NCI-H748 treated with DMSO at 0.1 percent for 48 hours (cell line): Measurements from ENCODE around the gene TMEM218.
"Not testable (repeated sequence)": the region's sequence is repeated elsewhere in the genome, so short reads cannot be mapped to it uniquely, and the experiment has no call there.

Experiments
- DNase-seq: peaks from one replicate; lab custom pipeline; 2025; lab: John Stamatoyannopoulos, UW

Gene TMEM218

DNA sequence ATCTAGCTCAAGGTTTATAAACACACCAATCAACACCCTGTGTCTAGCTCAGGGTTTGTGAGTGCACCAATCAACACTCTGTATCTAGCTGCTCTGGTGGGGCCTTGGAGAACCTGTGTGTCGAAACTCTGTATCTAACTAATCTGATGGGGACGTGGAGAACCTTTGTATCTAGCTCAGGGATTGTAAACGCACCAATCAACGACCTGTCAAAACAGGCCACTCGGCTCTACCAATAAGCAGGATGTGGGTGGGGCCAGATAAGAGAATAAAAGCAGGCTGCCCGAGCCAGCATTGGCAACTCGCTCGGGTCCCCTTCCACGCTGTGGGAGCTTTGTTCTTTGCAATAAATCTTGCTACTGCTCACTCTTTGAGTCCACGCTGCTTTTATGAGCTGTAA, 21.3 kb downstream of the TMEM218 start:
- DNase-seq, result not testable (repeated sequence)

DNA sequence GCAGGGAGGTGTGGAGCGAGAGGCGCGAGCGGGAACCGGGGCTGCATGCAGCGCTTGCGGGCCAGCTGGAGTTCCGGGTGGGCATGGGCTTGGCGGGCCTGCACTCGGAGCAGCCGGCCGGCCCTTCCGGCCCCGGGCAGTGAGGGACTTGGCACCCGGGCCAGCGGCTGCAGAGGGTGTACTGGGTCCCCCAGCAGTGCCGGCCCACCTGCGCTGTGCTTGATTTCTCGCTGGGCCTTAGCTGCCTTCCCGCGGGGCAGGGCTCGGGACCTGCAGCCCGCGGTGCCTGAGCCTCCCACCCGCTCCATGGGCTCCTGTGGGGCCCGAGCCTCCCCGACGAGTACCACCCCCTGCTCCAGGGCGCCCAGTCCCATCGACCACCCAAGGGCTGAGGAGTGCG, 21.9 kb downstream of the TMEM218 start:
- DNase-seq, result not testable (repeated sequence)

DNA sequence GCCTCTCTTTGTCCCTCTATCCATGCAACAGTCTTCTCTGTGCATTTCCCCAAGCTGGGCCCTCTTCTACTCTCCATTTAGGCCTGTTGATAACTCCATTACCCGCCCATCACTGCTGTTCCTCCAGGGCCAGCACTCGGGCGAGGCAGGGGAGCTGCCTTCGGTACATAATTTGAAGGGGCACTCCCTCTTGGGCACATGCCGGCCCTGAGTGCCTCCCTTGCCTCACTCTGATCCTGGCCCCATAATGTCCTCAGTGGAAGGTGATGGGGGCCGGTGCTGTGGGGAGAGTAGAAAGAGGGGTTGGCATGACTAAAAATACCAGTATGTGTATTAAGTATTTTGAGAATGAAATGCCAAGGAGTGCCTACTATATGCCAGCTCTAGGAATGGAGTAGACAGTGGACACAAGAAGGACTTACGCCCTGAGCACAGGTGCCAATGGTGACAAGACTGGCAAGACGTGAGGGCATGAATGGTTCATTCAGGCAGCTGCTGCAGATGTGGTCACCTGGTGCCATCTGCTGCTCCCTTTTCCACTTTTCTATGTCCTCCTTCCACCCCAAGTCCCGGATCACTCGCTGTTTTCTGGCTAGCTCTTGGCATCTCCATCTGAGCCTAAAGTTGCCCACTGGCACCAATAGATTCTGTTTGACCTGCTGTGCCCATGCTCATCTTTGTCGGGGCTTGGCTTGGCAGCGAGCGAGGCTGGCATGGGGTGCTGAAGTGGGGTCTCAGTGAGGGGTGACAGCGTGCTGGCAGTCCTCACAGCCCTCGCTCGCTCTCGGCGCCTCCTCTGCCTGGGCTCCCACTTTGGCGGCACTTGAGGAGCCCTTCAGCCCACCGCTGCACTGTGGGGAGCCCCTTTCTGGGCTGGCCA, 22.6 kb downstream of the TMEM218 start:
- DNase-seq, result no peak

DNA sequence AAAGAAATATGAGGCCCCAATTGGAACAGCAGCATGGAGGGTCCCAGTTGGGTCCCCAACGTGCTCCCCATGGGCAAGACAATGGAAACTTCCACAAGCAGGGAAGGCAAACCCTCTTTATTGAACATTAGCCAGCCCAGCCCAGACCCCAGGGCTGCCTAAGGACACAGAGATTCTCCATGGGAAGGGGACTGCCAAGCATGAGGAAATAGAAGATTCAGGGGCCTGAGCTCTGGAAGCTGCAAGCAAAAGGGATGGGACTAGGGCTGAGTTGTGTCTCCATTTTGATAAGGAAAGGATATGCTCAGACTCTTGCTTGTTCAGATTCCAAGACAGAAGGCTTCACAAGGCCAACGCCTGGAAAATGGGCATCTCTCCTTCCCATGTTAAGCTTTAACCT, 23.3 kb downstream of the TMEM218 start:
- no peak for DNase-seq

- DNase-seq, result no peak
Measured at GRCh38 chr11:125086633-125087296, 24.7 kb downstream of the TMEM218 start.

DNA sequence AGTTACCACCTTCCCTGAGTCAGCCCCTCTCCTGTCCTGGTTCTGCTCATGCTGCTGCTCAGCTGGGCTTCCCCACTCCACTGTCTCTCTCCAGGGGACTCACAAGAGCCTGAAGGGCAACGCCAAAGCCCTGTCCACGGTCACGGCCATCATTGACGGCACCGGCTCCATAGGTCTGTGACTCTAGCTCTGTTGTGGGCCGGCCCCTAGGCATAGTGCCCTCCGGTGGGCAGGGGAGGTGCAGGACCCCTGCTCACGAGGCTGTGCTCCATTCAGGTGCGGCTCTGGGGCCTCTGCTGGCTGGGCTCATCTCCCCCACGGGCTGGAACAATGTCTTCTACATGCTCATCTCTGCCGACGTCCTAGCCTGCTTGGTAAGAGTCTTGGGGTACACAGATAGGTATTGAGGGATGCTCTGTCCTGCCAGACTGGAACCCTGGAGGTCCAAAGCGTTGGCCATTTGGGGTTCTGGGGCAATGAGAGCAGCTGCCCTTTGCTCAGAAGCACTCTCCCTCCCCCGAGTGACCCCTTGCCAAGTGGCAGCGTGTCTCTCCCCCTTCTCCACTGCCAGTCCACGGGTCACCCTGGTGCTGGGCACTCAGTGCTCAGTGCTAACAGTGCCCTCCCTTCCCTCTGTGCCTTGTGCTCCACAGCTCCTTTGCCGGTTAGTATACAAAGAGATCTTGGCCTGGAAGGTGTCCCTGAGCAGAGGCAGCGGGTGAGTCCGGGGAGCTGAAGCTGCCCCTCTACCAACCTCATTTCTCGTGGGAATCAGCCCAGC, 25.9 kb downstream of the TMEM218 start:
- no peak for DNase-seq

- no peak for DNase-seq
Measured at GRCh38 chr11:125084761-125085231, 26.6 kb downstream of the TMEM218 start.

- no peak for DNase-seq
Measured at GRCh38 chr11:125084057-125084416, 27.4 kb downstream of the TMEM218 start.

- no peak for DNase-seq
Measured at GRCh38 chr11:125083312-125084056, 27.9 kb downstream of the TMEM218 start.

- DNase-seq, result no peak
Measured at GRCh38 chr11:125082611-125083311, 28.7 kb downstream of the TMEM218 start.

GRCh38 chr11:125082040-125082439, 29.4 kb downstream of the TMEM218 start:
- no peak for DNase-seq

DNA sequence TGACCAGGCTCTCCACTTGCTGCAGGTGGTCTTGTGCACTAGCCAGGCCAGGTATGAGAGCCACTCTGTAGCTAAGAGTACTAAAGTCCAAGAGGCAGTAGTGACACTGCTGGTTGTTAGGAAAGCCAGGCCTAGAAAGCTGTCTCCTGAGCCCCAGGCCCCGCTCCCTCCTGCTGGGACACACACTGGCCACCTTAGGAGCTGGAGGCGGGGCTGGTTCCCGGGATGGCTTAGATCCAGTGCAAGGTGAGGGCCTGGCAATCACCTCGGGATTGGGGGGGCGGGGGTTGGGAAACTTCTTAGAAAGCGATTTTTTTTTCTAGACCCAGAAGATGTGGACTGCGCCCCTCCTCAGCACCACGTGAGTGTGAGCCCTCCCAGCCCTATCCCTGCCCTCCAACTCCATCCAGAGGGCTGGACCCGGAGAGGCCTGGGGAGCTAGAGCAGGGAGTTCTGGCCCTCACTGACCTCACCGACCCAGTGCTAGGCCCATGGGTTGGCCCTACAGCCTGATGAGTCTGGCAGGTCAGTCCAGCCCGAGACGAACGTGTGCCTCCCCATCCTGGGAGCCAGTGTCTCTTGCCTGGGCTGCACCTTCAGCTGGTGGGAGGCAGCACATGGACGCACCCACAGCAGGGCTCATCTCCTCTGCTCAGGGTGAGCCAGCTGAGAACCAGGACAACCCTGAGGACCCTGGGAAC, 30.2 kb downstream of the TMEM218 start:
- DNase-seq, result no peak

GRCh38 chr11:125080531-125080911, 30.9 kb downstream of the TMEM218 start:
- no peak for DNase-seq

DNA sequence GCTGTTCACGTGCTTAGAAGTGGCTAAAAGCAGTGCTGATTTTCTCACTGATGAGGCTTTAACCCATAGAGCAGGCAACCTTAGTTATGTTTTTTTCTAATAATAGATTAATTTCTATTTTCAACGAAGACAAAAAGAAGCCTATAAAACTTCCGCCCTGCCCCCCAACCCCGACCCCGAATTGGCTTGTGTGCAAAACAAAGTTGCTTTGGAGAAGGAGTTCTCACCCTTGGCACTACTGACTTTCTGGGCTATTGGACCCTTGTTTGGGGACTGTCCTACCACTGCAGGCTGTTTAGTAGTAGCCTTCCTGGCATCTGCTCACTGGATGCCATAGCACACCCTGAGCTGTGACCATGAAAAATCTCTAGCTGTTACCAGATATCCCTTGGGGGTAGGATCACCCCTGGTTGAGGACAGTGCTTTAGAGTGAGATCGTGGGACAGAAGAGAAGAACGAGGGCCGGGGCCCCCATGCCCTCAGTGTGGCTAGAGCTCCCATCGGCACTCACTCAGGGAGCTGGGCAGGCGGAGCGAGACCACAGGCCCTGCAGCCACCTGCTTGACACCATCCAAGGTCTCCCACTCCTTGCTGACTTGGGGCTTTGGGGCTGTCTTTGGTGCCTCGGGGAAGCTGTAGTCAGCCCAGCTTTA, 31.4 kb downstream of the TMEM218 start:
- no peak for DNase-seq

DNA sequence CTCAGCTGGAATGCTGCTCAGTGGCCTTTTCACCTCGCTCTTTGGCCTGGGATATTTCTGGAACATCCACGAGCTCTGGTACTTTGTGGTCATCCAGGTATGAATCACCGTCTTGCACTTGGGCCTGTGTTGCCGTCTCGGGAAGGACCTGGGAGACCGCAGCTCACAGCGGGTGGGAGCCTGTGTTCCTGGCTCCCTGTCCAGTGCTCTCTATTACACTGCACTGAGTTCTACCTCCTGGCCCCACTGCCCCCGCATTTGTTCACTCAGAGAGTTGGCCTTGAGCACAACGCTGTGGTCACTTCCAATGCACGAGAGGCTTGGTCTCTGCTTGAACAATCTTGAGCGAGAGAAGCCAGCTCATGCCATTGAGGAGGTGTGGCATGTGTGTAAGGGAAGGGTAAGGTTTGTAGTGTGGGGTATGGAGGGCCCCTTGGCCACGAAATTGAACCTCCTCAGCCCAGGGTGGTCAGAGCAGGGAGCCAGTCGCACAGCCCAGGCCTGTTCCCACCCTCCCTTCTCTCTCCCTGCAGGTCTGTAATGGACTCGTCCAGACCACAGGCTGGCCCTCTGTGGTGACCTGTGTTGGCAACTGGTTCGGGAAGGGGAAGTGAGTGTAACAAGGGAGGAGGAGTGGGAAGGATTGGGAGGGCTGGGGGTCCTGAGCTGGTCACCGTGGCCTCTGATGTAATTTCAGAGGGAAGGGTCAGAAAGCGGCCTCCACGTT, 32.1 kb downstream of the TMEM218 start:
- DNase-seq, result no peak

DNA sequence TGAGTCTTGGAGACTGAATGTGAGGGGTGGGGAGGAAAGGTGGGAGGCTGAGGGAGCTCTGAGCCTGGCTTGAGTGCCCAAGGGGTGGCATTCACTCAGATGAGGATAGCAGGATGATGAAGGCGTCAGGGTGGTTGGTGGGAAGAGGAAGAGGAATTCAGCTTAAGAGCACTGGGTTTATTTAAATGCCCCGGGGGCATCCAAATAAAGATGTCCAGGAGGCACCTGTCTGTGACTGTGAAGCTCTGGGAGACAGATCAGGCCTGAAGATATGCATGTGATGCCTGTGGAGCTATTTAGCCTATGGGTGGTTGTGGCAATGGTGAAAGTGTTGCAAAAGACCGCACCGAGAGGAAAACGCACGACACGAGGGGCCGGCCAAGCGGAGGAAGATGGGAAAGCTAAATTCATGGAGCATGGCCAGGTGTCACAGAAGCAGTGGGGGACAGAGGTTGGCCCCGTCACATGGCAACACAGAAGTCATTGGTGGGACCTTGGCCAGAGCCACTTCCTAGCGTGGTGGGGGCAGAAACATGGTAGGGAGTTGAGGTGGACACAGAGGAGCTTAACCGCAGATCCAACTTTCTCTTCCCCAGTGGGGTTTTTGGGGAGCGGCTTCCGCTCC, 32.8 kb downstream of the TMEM218 start:
- no peak for DNase-seq

DNA sequence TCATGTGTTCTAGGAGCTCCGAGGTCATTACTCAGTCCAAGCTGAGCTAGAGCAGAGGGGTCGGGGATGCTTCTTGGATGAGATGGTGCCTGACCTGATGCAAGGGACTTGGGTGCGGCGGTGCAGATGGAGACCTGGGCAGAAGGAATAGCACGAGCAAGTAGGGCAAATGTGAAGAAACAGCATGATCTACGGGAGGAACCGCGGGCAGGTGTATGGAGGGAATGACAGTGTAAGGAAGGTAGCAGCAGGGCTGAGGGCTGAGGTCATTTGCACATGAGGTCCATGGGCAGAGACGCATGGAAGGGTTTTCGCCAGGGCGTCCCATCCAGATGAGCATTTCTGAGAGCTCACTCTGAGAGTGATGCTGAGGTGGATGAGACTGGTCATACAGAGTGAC, 33.4 kb downstream of the TMEM218 start:
- no peak for DNase-seq

DNA sequence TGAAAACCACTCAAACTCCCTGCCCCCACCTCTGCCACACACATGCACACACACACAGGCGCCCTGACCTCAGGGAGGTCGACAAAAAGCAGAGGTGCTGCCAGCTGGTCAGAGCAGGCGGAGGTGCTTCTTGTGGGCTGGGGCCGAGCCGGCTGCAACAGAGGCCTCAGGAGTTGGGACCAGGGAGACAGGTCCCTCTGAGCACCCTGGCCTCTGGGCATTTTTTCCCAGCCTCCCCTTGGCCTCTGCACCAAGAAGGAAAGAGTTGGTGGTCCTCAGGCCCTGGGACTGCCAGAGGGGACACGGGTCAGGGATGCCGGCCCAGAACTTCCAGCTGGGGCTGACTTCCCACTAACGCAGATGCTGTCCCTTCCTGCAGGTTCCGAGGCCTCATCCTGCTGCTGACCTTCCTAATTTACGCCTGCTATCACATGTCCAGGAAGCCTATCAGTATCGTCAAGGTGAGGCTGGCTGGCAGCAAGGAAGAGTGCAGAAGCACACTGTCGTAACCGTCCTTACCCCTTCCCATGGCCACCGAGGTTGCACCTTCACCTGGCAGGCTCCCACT, 35.0 kb downstream of the TMEM218 start:
- no peak for DNase-seq

GRCh38 chr11:125075900-125076317, 35.5 kb downstream of the TMEM218 start:
- DNase-seq, result no peak
